Heart right ventricle (tissue), 16 donors: ENCODE data around the gene GSTK1. TPM values are rescaled to one million over a fixed set of nuclear protein-coding genes. Genes with fewer than 3 reads are reported as not detected.
A peak's percentile ranks its signal among the peaks of the same experiment; 100 is the strongest.

Experiments
- ATAC-seq, 8 donors: fragments of 200-7000 bp; cut with Tn5 transposase; one replicate each; pipeline ENCODE4 v1.9.1; 2020; ENCODE audit warnings: mild to moderate bottlenecking in 8 of 8, moderate library complexity in 8 of 8, moderate number of reproducible peaks in 1 of 8
- DNase-seq, 2 donors: peaks; one replicate each; pipeline ENCODE4 v3.0.0-alpha.2; 2020
- H3K27ac ChIP-seq, 10 donors: fragments of 200-600 bp; sonication (generic) in 2 of 10; one replicate each; pipeline versions ENCODE4 v1.5.0 to v1.8.0; 2020 to 2022; ENCODE audit warnings: mild to moderate bottlenecking in 3 of 10
- H3K27me3 ChIP-seq, 7 donors: fragments of 200-600 bp; one replicate each; pipeline ENCODE4 v1.8.0; 2021 to 2022; ENCODE audit warnings: mild to moderate bottlenecking in 2 of 7
- H3K36me3 ChIP-seq, 9 donors: fragments of 200-600 bp; sonication (generic) in 1 of 9; one replicate each; pipeline versions ENCODE4 v1.5.0 to v1.8.0; 2020 to 2022; ENCODE audit warnings: mild to moderate bottlenecking in 2 of 9
- H3K4me1 ChIP-seq, 9 donors: fragments of 200-600 bp; sonication (generic) in 1 of 9; one replicate each; pipeline versions ENCODE4 v1.5.0 to v1.8.0; 2020 to 2022; ENCODE audit warnings: mild to moderate bottlenecking in 4 of 9
- H3K4me3 ChIP-seq, 10 donors: fragments of 200-600 bp; sonication (generic) in 2 of 10; one replicate each; pipeline versions ENCODE4 v1.5.0 to v1.8.0; 2020 to 2022; ENCODE audit warnings: mild to moderate bottlenecking in 7 of 10, moderate library complexity in 2 of 10
- H3K9me3 ChIP-seq, 11 donors: fragments of 200-600 bp in 10 of 11; sonication (generic) in 2 of 11; one replicate each; pipeline versions ENCODE4 v1.5.0 to v1.8.0; 2013 to 2022; ENCODE audit warnings: mild to moderate bottlenecking in 2 of 11, control low read depth in 1 of 11, moderate library complexity in 1 of 11
- WGBS, 2 donors: extraction: QIAGEN DNeasy Blood & Tissue Kit; methylation state at CpG; one replicate each; pipeline ENCODE4 v1.1.7; 2013; ENCODE audit warnings: inconsistent platforms in 1 of 2; 5-methylcytosine and 5-hydroxymethylcytosine counted together
- intact Hi-C, 10 donors: fragments of 100-400 bp; cut with DNase I; formaldehyde crosslinking; loops; one replicate each; pipeline versions ENCODE4 v1.11.1 to v1.14.2; 2022
- polyA plus RNA-seq, 2 donors: library from polyadenylated mRNA; stranded (reverse); fragments of 200-250 nt; gene quantifications; one replicate each; pipeline ENCODE4 v1.2.3, GENCODE V29; 2013
- total RNA-seq, 10 donors: library from RNA; stranded (reverse); fragmentation: NEBNext Ultra II Directional in 3 of 10; extraction: Animal tissue kit (Norgen Biotek cat#: 25700) in 3 of 10; gene quantifications; one replicate each; pipeline versions ENCODE4 v1.2.1 to v1.2.4, GENCODE V29; 2021 to 2023
- TF ChIP-seq, protein P1 (sequence below), 9 donors: fragments of 200-600 bp; sonication (generic) in 2 of 9; IDR thresholded peaks; one replicate each; pipeline versions ENCODE4 v1.5.0 to v1.8.0; 2021 to 2022; ENCODE audit warnings: antibody characterized with exemption in 9 of 9, mild to moderate bottlenecking in 5 of 9, moderate library complexity in 1 of 9
- donor health status: Arrhythmogenic right ventricular cardiomyopathy.
- donor health status: ischemic (EF 13 %, LVEDD 7.1; RV severe dilation, severe dysfunction).
- donor health status: healthy with polysubstance abuse.
- donor health status: DM: no; HTN: yes; CAD: no.
- donor health status: DM: no; HTN: no; CAD: no.
- donor health status: ischemic (EF 25% LVEDD 6.9; RV normal size, moderate dysfunction).
- donor health status: ischemic (EF 25% LVEDD 5.7; RV mildly dilated, moderate dysfunction).
- donor health status: healthy.
- donor health status: DM: yes; HTN: yes; CAD: no.
- donor health status: Ischemic cardiomyopathy.
- donor health status: ischemic (EF 35%, LVEDD 5.7; RV mildly dilated, moderate dysfunction).
- donor health status: nonischemic (EF 11% LVEDD 7.7; RV severe dilation, severe dysfunction).
- donor health status: DM: yes; HTN: yes; CAD: no.
- donor health status: PGD.
- donor health status: ischemic (EF 29% LVEDD 5.4; RV normal size, mild dysfunction).
- donor health status: nonischemic (EF 23%, LVEDD 6.1; RV moderate dilation, normal function).

Gene GSTK1
- total and polyA plus RNA-seq, 12 donors = 136 to 317 (median 269) TPM

DNA sequence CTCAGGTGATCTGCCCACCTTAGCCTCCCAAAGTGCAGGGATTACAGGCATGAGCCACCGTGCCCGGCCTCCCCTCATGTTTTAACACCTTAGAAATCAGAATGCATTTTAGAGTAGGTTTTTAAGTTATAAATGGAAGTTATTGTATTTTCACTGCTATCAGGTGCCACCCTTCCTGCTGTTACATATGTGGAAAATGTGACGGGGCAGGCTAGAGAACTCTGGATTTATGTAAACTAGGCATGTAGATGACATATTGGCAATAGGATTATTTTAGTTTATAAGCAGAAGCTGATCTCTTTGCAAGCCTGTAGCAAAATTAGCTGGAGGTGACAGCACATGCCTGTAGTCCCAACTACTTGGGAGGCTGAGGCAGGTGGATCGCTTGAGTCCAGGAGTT lies 27.1 kb downstream of the GSTK1 start:
- WGBS, 2 donors = 68 to 69% methylated on average over 4 of the region's 4 CpGs
- intact Hi-C loops = no loop called here
- DNase-seq (no peak), ATAC-seq (no peak)
- TF ChIP-seq, protein P1, sequence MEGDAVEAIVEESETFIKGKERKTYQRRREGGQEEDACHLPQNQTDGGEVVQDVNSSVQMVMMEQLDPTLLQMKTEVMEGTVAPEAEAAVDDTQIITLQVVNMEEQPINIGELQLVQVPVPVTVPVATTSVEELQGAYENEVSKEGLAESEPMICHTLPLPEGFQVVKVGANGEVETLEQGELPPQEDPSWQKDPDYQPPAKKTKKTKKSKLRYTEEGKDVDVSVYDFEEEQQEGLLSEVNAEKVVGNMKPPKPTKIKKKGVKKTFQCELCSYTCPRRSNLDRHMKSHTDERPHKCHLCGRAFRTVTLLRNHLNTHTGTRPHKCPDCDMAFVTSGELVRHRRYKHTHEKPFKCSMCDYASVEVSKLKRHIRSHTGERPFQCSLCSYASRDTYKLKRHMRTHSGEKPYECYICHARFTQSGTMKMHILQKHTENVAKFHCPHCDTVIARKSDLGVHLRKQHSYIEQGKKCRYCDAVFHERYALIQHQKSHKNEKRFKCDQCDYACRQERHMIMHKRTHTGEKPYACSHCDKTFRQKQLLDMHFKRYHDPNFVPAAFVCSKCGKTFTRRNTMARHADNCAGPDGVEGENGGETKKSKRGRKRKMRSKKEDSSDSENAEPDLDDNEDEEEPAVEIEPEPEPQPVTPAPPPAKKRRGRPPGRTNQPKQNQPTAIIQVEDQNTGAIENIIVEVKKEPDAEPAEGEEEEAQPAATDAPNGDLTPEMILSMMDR (IDR thresholded peaks at IDR 0.05) = no peak
- no peaks in the 10 kb centered on the region for H3K27me3 ChIP-seq
- H3K36me3 ChIP-seq = peaks cover 0 to 52% (median 32%) of the 10 kb centered on the region in 9 donors
- peak overlapping the region in 6 of 10 donors; percentile 90 to 100 (median 98) for H3K4me3 ChIP-seq
- H3K9me3 ChIP-seq = no peaks in the 10 kb centered on the region
- H3K27ac ChIP-seq = peak overlapping the region in 1 of 10 donors; percentile 96
- H3K4me1 ChIP-seq = peaks cover 0 to 50% (median 40%) of the 10 kb centered on the region in 9 donors

GRCh38 chr7:143292876-143293275 lies 29.6 kb downstream of the GSTK1 start:
- H3K4me1 ChIP-seq = peaks cover 0 to 54% (median 49%) of the 10 kb centered on the region in 9 donors
- H3K27ac ChIP-seq = no peak overlapping the region
- WGBS, 2 donors = 96% methylated on average over 5 of the region's 5 CpGs
- no peaks in the 10 kb centered on the region for H3K9me3 ChIP-seq
- ATAC-seq = no peak
- intact Hi-C loops = no loop called here
- H3K36me3 ChIP-seq = peaks cover 0 to 78% (median 36%) of the 10 kb centered on the region in 9 donors
- H3K27me3 ChIP-seq = no peaks in the 10 kb centered on the region
- TF ChIP-seq, protein P1 (IDR thresholded peaks at IDR 0.05) = no peak
- H3K4me3 ChIP-seq = no peak overlapping the region
- DNase-seq = no peak

- H3K9me3 ChIP-seq = no peaks in the 10 kb centered on the region
- peak overlapping the region in 2 of 10 donors; percentile 10 to 55 for H3K27ac ChIP-seq
- no peaks in the 10 kb centered on the region for H3K27me3 ChIP-seq
- H3K4me3 ChIP-seq = no peak overlapping the region
- peaks cover 0 to 54% (median 29%) of the 10 kb centered on the region in 9 donors for H3K4me1 ChIP-seq
- H3K36me3 ChIP-seq = peaks cover 0 to 100% (median 59%) of the 10 kb centered on the region in 9 donors
- ATAC-seq (no peak), DNase-seq (no peak)
- TF ChIP-seq, protein P1 (IDR thresholded peaks at IDR 0.05) = no peak
- intact Hi-C loops = loop anchor here in 2 of 10 donors (1.0 to 5.0 kb wide), 2 partner anchors 26 to 34 kb away; partner anchors contain the start of gene GSTK1 (in 1 of the 2)
Observed at GRCh38 chr7:143295870-143296269, 32.6 kb downstream of the GSTK1 start.

DNA sequence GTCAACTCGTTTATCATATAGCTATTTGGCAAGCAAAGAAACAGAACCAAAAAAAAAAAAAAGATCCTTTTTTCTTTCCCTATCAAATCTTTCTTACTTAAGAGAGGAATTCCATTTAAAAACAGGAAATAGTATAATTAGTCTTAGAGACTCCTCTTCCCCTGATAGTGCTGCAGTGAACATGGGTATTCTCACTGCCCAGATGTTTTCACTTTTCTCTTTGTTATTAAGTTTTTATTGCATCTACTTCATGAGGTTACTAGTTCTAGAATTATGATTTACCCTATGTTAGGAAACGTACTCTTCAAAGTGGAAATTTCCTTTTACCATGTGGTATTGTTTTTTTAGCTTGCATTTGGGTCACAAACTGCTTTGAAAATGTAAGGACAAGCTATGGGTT lies 33.4 kb downstream of the GSTK1 start:
- intact Hi-C loops = loop anchor here in 1 of 10 donors (5.0 kb wide), 1 partner anchor 34 kb away; the partner anchor contains the start of gene GSTK1
- 20 to 21% methylated on average over 2 of the region's 2 CpGs for WGBS, 2 donors
- H3K9me3 ChIP-seq = no peaks in the 10 kb centered on the region
- peaks cover 0 to 100% (median 60%) of the 10 kb centered on the region in 9 donors for H3K36me3 ChIP-seq
- no peaks in the 10 kb centered on the region for H3K27me3 ChIP-seq
- ATAC-seq (no peak), DNase-seq (no peak)
- TF ChIP-seq, protein P1 (IDR thresholded peaks at IDR 0.05) = no peak
- H3K4me1 ChIP-seq = peaks cover 0 to 52% (median 25%) of the 10 kb centered on the region in 9 donors
- no peak overlapping the region for H3K4me3 ChIP-seq
- H3K27ac ChIP-seq = peak overlapping the region in 5 of 10 donors; percentile 0 to 55 (median 9)
